Measurements from ENCODE around the gene CD2. TPM values are rescaled to one million over a fixed set of nuclear protein-coding genes. Genes with fewer than 3 reads are reported as not detected.

Gene CD2
- total RNA-seq, 4 donors from 2014 or later = 1.9 to 9.7 (median 2.6) TPM

GRCh38 chr1:116766616-116767469 is 12.6 kb downstream of the CD2 start:
- Histone ChIP-seq H3K36me3 (no peaks in the 10 kb centered on the region), H3K27ac (no peak overlapping the region), H3K9me3 (no peaks in the 10 kb centered on the region), H3K4me1 (no peaks in the 10 kb centered on the region), H3K4me3 (replicated peaks in 1 of 3) (no peak overlapping the region), H3K27me3 (no peaks in the 10 kb centered on the region)
- no peak for TF ChIP-seq POLR2A (IDR thresholded peaks at IDR 0.05)
- no peak for TF ChIP-seq CTCF (IDR thresholded peaks at IDR 0.05)
- WGBS, 2 donors = 93 to 94% methylated on average over 13 of the region's 13 CpGs
- DNase-seq = no peak
- intact Hi-C loops (cut with DNase I) = no loop called here

GRCh38 chr1:116767782-116768382 is 13.7 kb downstream of the CD2 start:
- no peak for TF ChIP-seq CTCF (IDR thresholded peaks at IDR 0.05)
- TF ChIP-seq POLR2A (IDR thresholded peaks at IDR 0.05) = no peak
- Histone ChIP-seq H3K36me3 (no peaks in the 10 kb centered on the region), H3K4me1 (no peaks in the 10 kb centered on the region), H3K27ac (no peak overlapping the region), H3K27me3 (no peaks in the 10 kb centered on the region), H3K4me3 (replicated peaks in 1 of 3) (no peak overlapping the region), H3K9me3 (no peaks in the 10 kb centered on the region)
- intact Hi-C loops (cut with DNase I) = no loop called here
- WGBS, 2 donors = 94 to 95% methylated on average over 5 of the region's 5 CpGs
- DNase-seq = no peak

GRCh38 chr1:116768416-116769103 is 14.3 kb downstream of the CD2 start:
- TF ChIP-seq POLR2A (IDR thresholded peaks at IDR 0.05) (no peak), CTCF (IDR thresholded peaks at IDR 0.05) (no peak)
- no peaks in the 10 kb centered on the region for H3K4me1 ChIP-seq
- intact Hi-C loops (cut with DNase I) = no loop called here
- H3K27me3 ChIP-seq = no peaks in the 10 kb centered on the region
- no peaks in the 10 kb centered on the region for H3K36me3 ChIP-seq
- 89 to 90% methylated on average over 13 of the region's 13 CpGs for WGBS, 2 donors
- no peak overlapping the region for H3K27ac ChIP-seq
- no peaks in the 10 kb centered on the region for H3K9me3 ChIP-seq
- H3K4me3 ChIP-seq (replicated peaks in 1 of 3) = no peak overlapping the region
- no peak for DNase-seq

GRCh38 chr1:116769104-116769452 is 14.8 kb downstream of the CD2 start:
- intact Hi-C loops (cut with DNase I) = no loop called here
- TF ChIP-seq CTCF (IDR thresholded peaks at IDR 0.05) (no peak), POLR2A (IDR thresholded peaks at IDR 0.05) (no peak)
- Histone ChIP-seq H3K27ac (no peak overlapping the region), H3K27me3 (no peaks in the 10 kb centered on the region), H3K36me3 (no peaks in the 10 kb centered on the region), H3K4me1 (no peaks in the 10 kb centered on the region), H3K4me3 (replicated peaks in 1 of 3) (no peak overlapping the region), H3K9me3 (no peaks in the 10 kb centered on the region)
- DNase-seq = no peak
- WGBS, 2 donors = 83 to 87% methylated on average over 6 of the region's 6 CpGs

GRCh38 chr1:116769561-116769977 is 15.3 kb downstream of the CD2 start:
- H3K27ac ChIP-seq = no peak overlapping the region
- H3K4me3 ChIP-seq (replicated peaks in 1 of 3) = no peak overlapping the region
- intact Hi-C loops (cut with DNase I) = no loop called here
- DNase-seq = no peak
- WGBS, 2 donors = 68 to 83% methylated on average over 1 of the region's 1 CpG
- no peaks in the 10 kb centered on the region for H3K9me3 ChIP-seq
- no peaks in the 10 kb centered on the region for H3K4me1 ChIP-seq
- no peak for TF ChIP-seq POLR2A (IDR thresholded peaks at IDR 0.05)
- TF ChIP-seq CTCF (IDR thresholded peaks at IDR 0.05) = no peak
- no peaks in the 10 kb centered on the region for H3K36me3 ChIP-seq
- H3K27me3 ChIP-seq = no peaks in the 10 kb centered on the region

Measured in thyroid gland (tissue), 4 donors.